Fibroblast of the aortic adventitia (primary cell): Measurements from ENCODE around the gene MTIF3. TPM values are rescaled to one million over a fixed set of nuclear protein-coding genes. Genes with fewer than 3 reads are reported as not detected.

Experiments
- DNase-seq: peaks from one replicate; pipeline ENCODE4 v3.0.0-alpha.2; 2010; ENCODE audit warnings: low read depth
- H3K4me3 ChIP-seq: 2 replicates; pipeline ENCODE4 v1.5.1; 2011; ENCODE audit warnings: low read depth, mild to moderate bottlenecking, control low read depth, low read length, moderate library complexity
- CTCF ChIP-seq: IDR thresholded peaks from 2 replicates; pipeline ENCODE4 v1.5.1; 2011; ENCODE audit warnings: mild to moderate bottlenecking, low read length, control low read depth, inconsistent platforms; ENCODE audit not compliant: insufficient read depth
- total RNA-seq: library from RNA; depleted of rRNA; stranded (reverse); fragments of >200 nt; gene quantifications from 2 replicates; pipeline ENCODE4 v1.2.3, GENCODE V29; 2012; ENCODE audit warnings: low replicate concordance

Gene MTIF3
- total RNA-seq, 1 donor = 86.5 TPM

- no peak overlapping the region for H3K4me3 ChIP-seq
- no peak for DNase-seq
- no peak for TF ChIP-seq CTCF
Measured at GRCh38 chr13:27442797-27443196, 7.6 kb downstream of the MTIF3 start.

- no peak overlapping the region for H3K4me3 ChIP-seq
- DNase-seq = no peak
- no peak for TF ChIP-seq CTCF
Measured at GRCh38 chr13:27442071-27442647, 8.2 kb downstream of the MTIF3 start.

GRCh38 chr13:27440408-27440807 is 10.0 kb downstream of the MTIF3 start:
- TF ChIP-seq CTCF = no peak
- no peak overlapping the region for H3K4me3 ChIP-seq
- DNase-seq = no peak

- no peak overlapping the region for H3K4me3 ChIP-seq
- no peak for TF ChIP-seq CTCF
- no peak for DNase-seq
Measured at GRCh38 chr13:27437126-27437525, 13.2 kb downstream of the MTIF3 start.

- TF ChIP-seq CTCF = no peak
- no peak for DNase-seq
- no peak overlapping the region for H3K4me3 ChIP-seq
Measured at GRCh38 chr13:27432611-27433210, 17.7 kb downstream of the MTIF3 start.

GRCh38 chr13:27432180-27432579 is 18.2 kb downstream of the MTIF3 start:
- no peak for TF ChIP-seq CTCF
- DNase-seq = no peak
- H3K4me3 ChIP-seq = no peak overlapping the region

- H3K4me3 ChIP-seq = no peak overlapping the region
- TF ChIP-seq CTCF = no peak
- no peak for DNase-seq
Measured at GRCh38 chr13:27428160-27428559, 22.2 kb downstream of the MTIF3 start.
